PC-3 (cell line): ENCODE data around the gene TMEM121B. TPM values are rescaled to one million over a fixed set of nuclear protein-coding genes. Genes with fewer than 3 reads are reported as not detected.

Source experiments
- ATAC-seq: fragments of 200-7000 bp; cut with Tn5 transposase; 2 replicates; pipeline ENCODE4 v1.9.1; 2020; ENCODE audit warnings: mild to moderate bottlenecking, moderate library complexity
- BruUV-seq: library from RNA; stranded (reverse); fragments of 400-500 nt; replicated peaks from 2 replicates; lab custom pipeline; 2021; lab: Mats Ljungman, UMichigan
- CTCF ChIA-PET: fragments of 300-600 bp; sonication (Branson Sonifier 250); formaldehyde crosslinking; loops from one replicate; lab custom pipeline; 2022; ENCODE audit warnings: antibody characterized with exemption; lab: Charles Lee
- POLR2A ChIA-PET: fragments of 300-600 bp; sonication (Branson Sonifier 250); formaldehyde crosslinking; loops from one replicate; lab custom pipeline; 2022; ENCODE audit warnings: antibody characterized with exemption; ENCODE audit not compliant: unreplicated experiment; lab: Charles Lee
- DNase-seq: peaks from one replicate; pipeline ENCODE4 v3.0.0-alpha.2; 2015
- H2AFZ ChIP-seq: fragments of 300-600 bp; sonication (generic); 2 replicates; pipeline ENCODE4 v1.6.0; 2016; ENCODE audit warnings: antibody characterized with exemption, low read length
- H3F3A ChIP-seq: fragments of 300-600 bp; sonication (generic); one replicate; pipeline ENCODE4 v1.6.0; 2017; ENCODE audit warnings: antibody characterized with exemption, low read length, control low read depth, mild to moderate bottlenecking; ENCODE audit not compliant: unreplicated experiment
- H3K27ac ChIP-seq: fragments of 300-600 bp; sonication (generic); 2 replicates; pipeline ENCODE4 v1.5.1; 2016; ENCODE audit warnings: mild to moderate bottlenecking, low read length
- H3K27me3 ChIP-seq: fragments of 300-600 bp; sonication (generic); 2 replicates; pipeline ENCODE4 v1.6.1; 2016; ENCODE audit warnings: low read length, mixed read lengths
- H3K36me3 ChIP-seq: fragments of 300-600 bp; sonication (generic); 2 replicates; pipeline ENCODE4 v1.6.1; 2016; ENCODE audit warnings: low read depth, mixed run types, low read length, mixed read lengths
- H3K4me1 ChIP-seq: fragments of 300-600 bp; sonication (generic); 2 replicates; pipeline ENCODE4 v1.5.1; 2016; ENCODE audit warnings: low read length; ENCODE audit not compliant: insufficient read depth
- H3K4me2 ChIP-seq: fragments of 300-600 bp; sonication (generic); 2 replicates; pipeline ENCODE4 v1.6.0; 2016; ENCODE audit warnings: low read length
- H3K4me3 ChIP-seq: fragments of 300-600 bp; sonication (generic); 2 replicates; pipeline ENCODE4 v1.5.1; 2016; ENCODE audit warnings: mild to moderate bottlenecking, low read length, mixed read lengths
- H3K79me2 ChIP-seq: fragments of 300-600 bp; sonication (generic); 2 replicates; pipeline ENCODE4 v1.6.1; 2017; ENCODE audit warnings: low read length, mixed read lengths
- H3K9ac ChIP-seq: fragments of 300-600 bp; sonication (generic); 2 replicates; pipeline ENCODE4 v1.6.0; 2016; ENCODE audit warnings: mild to moderate bottlenecking, low read length
- H3K9me2 ChIP-seq: fragments of 300-600 bp; sonication (generic); replicated peaks from 2 replicates; pipeline ENCODE4 v1.6.1; 2016; ENCODE audit warnings: mixed run types, low read length, mixed read lengths
- H3K9me3 ChIP-seq: fragments of 300-600 bp; sonication (generic); 2 replicates; pipeline ENCODE4 v1.6.1; 2016; ENCODE audit warnings: low read length, mixed read lengths
- H4K20me1 ChIP-seq: fragments of 300-600 bp; sonication (generic); 2 replicates; pipeline ENCODE4 v1.6.1; 2016; ENCODE audit warnings: low read length, mixed read lengths
- EZH2 ChIP-seq: fragments of 300-600 bp; sonication (generic); IDR thresholded peaks from one replicate; pipeline ENCODE4 v1.6.1; 2017; ENCODE audit warnings: antibody characterized with exemption, mild to moderate bottlenecking, low read length; ENCODE audit not compliant: unreplicated experiment
- EZH2phosphoT487 ChIP-seq: fragments of 300-600 bp; sonication (generic); IDR thresholded peaks from 2 replicates; pipeline ENCODE4 v1.6.1; 2018; ENCODE audit warnings: mild to moderate bottlenecking, antibody characterized with exemption, low read length, borderline replicate concordance
- intact Hi-C: fragments of 100-400 bp; cut with micrococcal nuclease; formaldehyde crosslinking; loops from 2 replicates; pipeline ENCODE4 v1.9.0; 2023
- total RNA-seq: library from RNA; depleted of rRNA; stranded (reverse); fragments of >200 nt; gene quantifications from 2 replicates; pipeline ENCODE4 v1.2.3, GENCODE V29; 2014
- TF ChIP-seq, protein P1 (sequence below): fragments of 300-600 bp; sonication (generic); conservative IDR thresholded peaks from 2 replicates; pipeline ENCODE4 v1.5.1; 2017; ENCODE audit warnings: antibody characterized with exemption, low read depth, mild to moderate bottlenecking, low read length

The TMEM121B gene
- total RNA-seq, 1 experiment from 2014 or later: 0.11 TPM

DNA sequence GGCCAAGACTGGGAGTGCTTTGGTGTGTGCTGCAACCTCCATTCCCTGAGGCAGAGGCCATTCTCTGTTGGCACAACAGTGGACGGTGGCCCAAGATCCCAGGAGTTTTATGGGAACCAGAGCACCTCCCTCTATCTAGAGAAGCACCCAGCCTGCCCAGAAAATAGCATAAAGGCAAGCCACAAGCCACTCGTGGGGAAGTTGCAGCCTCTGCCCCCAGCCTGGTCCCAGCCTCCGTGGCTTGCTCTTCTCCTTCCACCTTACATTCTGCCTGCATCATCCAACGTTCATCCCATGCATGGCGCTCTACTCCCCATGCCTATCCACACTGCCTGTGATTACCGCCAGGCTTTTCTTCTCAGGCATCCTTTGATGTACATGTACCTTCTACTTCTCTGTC, 20.5 kb downstream of the TMEM121B start:
- Histone ChIP-seq H3F3A (no peaks in the 10 kb centered on the region), H2AFZ (no peak overlapping the region), H3K9ac (no peak overlapping the region), H3K27ac (no peak overlapping the region), H3K4me1 (no peaks in the 10 kb centered on the region), H3K27me3 (no peaks in the 10 kb centered on the region), H3K36me3 (no peaks in the 10 kb centered on the region), H4K20me1 (no peaks in the 10 kb centered on the region), H3K9me2 (no peaks in the 10 kb centered on the region), H3K79me2 (no peaks in the 10 kb centered on the region), H3K4me3 (no peak overlapping the region), H3K9me3 (no peaks in the 10 kb centered on the region), H3K4me2 (no peak overlapping the region)
- POLR2A ChIA-PET: no interaction called here
- ATAC-seq (no peak), DNase-seq (no peak)
- intact Hi-C loops: no loop called here
- TF ChIP-seq, protein P1, sequence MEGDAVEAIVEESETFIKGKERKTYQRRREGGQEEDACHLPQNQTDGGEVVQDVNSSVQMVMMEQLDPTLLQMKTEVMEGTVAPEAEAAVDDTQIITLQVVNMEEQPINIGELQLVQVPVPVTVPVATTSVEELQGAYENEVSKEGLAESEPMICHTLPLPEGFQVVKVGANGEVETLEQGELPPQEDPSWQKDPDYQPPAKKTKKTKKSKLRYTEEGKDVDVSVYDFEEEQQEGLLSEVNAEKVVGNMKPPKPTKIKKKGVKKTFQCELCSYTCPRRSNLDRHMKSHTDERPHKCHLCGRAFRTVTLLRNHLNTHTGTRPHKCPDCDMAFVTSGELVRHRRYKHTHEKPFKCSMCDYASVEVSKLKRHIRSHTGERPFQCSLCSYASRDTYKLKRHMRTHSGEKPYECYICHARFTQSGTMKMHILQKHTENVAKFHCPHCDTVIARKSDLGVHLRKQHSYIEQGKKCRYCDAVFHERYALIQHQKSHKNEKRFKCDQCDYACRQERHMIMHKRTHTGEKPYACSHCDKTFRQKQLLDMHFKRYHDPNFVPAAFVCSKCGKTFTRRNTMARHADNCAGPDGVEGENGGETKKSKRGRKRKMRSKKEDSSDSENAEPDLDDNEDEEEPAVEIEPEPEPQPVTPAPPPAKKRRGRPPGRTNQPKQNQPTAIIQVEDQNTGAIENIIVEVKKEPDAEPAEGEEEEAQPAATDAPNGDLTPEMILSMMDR: no peak
- no peak for TF ChIP-seq EZH2
- no peak for TF ChIP-seq EZH2phosphoT487
- CTCF ChIA-PET: no interaction called here
- BruUV-seq: no TSS peak

DNA sequence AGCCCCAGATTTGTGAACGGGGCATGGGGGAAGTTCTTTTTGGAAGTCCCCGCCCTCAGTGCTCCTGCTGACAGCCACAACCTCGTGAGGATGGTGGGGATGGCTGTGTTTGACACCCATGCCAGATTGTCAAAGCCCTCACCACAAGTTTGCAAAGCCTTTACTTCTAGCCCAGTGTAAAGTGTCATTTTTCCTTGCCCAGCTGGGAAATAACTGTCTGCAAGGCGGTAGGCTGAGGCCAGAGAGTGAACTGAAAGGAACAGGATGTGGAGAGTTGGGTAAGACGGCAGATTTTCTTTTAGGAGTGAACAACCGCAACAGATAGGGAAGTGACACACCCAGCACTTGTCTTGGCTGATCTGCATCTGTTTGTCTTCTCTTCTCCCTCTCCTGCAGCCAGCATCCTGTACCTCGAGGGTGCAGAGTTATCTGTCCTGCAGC, 22.8 kb downstream of the TMEM121B start:
- no peak overlapping the region for H3K9ac ChIP-seq
- no TSS peak for BruUV-seq
- H3K4me1 ChIP-seq: no peaks in the 10 kb centered on the region
- H3F3A ChIP-seq: no peaks in the 10 kb centered on the region
- H3K27me3 ChIP-seq: no peaks in the 10 kb centered on the region
- no peaks in the 10 kb centered on the region for H3K36me3 ChIP-seq
- ChIA-PET CTCF (no interaction called here), POLR2A (no interaction called here)
- no peak for ATAC-seq
- no peak for TF ChIP-seq EZH2phosphoT487
- TF ChIP-seq EZH2: no peak
- TF ChIP-seq, protein P1: no peak
- intact Hi-C loops: no loop called here
- no peaks in the 10 kb centered on the region for H3K9me3 ChIP-seq
- no peaks in the 10 kb centered on the region for H4K20me1 ChIP-seq
- no peaks in the 10 kb centered on the region for H3K9me2 ChIP-seq
- H3K27ac ChIP-seq: no peak overlapping the region
- no peak overlapping the region for H2AFZ ChIP-seq
- H3K4me3 ChIP-seq: no peak overlapping the region
- H3K4me2 ChIP-seq: no peak overlapping the region
- DNase-seq: no peak
- H3K79me2 ChIP-seq: no peaks in the 10 kb centered on the region

DNA sequence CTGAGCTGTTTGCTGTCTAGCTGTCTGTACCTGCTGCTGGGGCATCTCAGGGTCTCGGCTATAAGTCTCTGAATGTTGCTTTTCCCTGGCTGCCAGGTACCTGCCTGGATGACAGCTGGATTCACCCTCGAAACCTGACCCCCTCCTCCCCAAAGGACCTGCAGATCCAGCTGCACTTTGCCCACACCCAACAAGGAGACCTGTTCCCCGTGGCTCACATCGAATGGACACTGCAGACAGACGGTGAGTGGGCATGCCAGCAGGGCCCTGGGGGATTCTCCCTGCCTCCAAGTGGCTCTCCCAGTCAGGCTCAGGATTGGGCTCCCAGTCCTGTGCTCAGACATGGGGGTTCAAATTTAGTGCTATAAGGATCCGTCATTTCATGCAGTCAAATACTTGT, 23.5 kb downstream of the TMEM121B start:
- Histone ChIP-seq H3K79me2 (no peaks in the 10 kb centered on the region), H3K27me3 (no peaks in the 10 kb centered on the region), H3K4me1 (no peaks in the 10 kb centered on the region), H4K20me1 (no peaks in the 10 kb centered on the region), H3F3A (no peaks in the 10 kb centered on the region), H3K36me3 (no peaks in the 10 kb centered on the region), H3K27ac (no peak overlapping the region), H3K4me2 (no peak overlapping the region), H2AFZ (no peak overlapping the region), H3K9me2 (no peaks in the 10 kb centered on the region), H3K4me3 (no peak overlapping the region), H3K9me3 (no peaks in the 10 kb centered on the region), H3K9ac (no peak overlapping the region)
- ATAC-seq (no peak), DNase-seq (no peak)
- POLR2A ChIA-PET: no interaction called here
- CTCF ChIA-PET: no interaction called here
- BruUV-seq: no TSS peak
- intact Hi-C loops: no loop called here
- TF ChIP-seq, protein P1: no peak
- no peak for TF ChIP-seq EZH2
